ENCODE data around the gene SERPINH1.
"Not testable (repeated sequence)": the region's sequence is repeated elsewhere in the genome, so short reads cannot be mapped to it uniquely, and the experiment has no call there.

Gene SERPINH1

DNA sequence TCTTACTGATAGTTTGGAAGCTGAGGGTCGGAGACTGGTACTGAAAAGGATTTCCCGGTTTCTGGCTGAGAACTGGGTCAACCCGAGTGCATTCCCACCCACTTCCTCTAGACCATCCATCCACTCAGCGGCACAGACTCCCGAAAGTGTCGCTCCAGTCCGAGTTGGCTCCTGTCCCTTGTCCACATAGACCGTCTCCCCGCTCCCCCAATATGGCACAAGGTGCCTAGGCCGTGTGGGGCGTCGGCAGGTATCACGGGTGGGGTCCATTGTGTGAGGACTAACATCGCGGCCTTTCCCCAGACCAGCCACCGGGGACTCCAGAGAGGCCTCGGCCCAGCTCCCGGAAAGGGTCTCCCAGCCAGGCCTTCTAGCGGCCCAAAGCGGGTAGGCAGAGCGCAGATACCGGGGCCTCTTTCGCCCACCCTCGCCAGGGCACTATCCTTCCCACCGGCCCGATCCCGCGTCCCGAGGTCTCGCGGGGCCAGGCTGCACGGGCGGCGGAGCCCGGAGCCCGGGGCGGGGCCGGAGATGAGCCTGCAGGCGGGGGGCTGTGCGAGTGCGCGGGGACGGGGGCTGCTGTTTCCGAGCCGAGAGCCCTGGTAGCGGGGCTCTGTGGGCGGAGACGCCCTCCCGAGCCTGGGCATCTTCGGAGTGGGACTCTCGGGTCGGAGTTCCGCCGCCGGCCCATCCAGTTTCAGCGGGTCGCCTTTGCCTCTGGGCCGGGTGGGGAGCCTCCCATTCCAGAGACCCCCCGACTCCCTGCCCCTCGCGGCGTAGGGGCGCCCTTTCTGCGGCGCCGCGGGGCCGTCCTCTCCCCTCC, 21.1 kb downstream of the SERPINH1 start:
- in situ Hi-C loops (cut with HindIII; ENCODE audit: low pct_ligation_motif_present, low sequenced_read_pairs): no loop called here
- Histone ChIP-seq H3K27me3 (replicated peaks) (no peaks in the 10 kb centered on the region), H3K36me3 (replicated peaks) (no peaks in the 10 kb centered on the region), H3K4me3 (ENCODE audit: low read depth, low read length) (peak overlapping the region; percentile 65), H3K27ac (peak overlapping the region; percentile 42)
- TF ChIP-seq, protein P1, sequence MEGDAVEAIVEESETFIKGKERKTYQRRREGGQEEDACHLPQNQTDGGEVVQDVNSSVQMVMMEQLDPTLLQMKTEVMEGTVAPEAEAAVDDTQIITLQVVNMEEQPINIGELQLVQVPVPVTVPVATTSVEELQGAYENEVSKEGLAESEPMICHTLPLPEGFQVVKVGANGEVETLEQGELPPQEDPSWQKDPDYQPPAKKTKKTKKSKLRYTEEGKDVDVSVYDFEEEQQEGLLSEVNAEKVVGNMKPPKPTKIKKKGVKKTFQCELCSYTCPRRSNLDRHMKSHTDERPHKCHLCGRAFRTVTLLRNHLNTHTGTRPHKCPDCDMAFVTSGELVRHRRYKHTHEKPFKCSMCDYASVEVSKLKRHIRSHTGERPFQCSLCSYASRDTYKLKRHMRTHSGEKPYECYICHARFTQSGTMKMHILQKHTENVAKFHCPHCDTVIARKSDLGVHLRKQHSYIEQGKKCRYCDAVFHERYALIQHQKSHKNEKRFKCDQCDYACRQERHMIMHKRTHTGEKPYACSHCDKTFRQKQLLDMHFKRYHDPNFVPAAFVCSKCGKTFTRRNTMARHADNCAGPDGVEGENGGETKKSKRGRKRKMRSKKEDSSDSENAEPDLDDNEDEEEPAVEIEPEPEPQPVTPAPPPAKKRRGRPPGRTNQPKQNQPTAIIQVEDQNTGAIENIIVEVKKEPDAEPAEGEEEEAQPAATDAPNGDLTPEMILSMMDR (IDR thresholded peaks at IDR 0.05; ENCODE audit: low read depth, low read length, missing control alignments): peak; percentile 62
- peak; percentile 44 for DNase-seq

DNA sequence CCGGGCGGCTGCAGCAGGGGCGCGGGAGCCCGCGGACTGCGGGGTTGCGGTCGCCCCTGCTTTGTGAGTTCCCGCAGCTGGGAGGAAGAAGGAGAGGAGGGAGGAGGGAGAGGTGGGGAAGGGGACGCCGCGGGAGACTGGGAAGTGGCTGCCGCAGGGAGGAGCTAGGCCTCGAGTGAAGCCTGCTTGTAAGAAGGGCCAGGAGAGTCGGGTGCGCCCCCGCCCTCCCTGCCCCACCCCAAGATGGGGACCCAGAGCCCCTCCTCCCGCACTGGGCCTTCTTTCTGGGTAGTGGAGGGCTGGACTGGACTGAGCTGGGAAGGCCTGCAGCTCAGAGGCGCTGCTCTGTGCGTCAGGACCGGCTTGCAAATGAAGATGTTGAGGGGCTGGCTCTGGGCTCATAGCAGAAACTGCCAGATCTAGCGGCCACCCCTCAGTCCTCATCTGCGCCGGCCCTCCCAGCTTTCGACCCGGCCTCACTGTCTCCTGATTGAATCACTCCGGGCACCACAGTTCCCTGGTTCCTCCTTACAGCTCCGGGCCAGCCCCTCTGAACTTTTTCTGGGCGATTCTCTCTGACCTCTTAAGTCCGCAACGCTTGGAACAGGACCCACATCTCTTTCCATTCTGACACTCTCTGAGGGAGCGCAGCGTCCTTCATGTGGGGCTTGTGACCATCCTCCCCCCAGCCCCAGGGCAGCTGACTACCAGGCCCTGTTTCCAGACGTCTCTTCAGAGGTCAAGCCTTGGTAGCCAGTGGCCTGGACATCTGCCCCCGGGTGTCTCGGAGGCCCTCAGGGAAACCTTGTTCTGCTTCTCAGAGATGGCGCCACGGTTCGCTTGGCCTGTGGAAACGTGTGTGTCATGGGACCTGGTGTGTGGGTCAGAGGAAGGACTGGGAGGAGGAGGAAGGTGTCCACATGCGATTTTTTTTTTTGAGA, 21.9 kb downstream of the SERPINH1 start:
- no peak for DNase-seq
- Histone ChIP-seq H3K27me3 (replicated peaks) (no peaks in the 10 kb centered on the region), H3K36me3 (replicated peaks) (no peaks in the 10 kb centered on the region), H3K4me3 (ENCODE audit: low read depth, low read length) (peak overlapping the region; percentile 65), H3K27ac (peak overlapping the region; percentile 42)
- TF ChIP-seq, protein P1 (IDR thresholded peaks at IDR 0.05; ENCODE audit: low read depth, low read length, missing control alignments): no peak
- in situ Hi-C loops (cut with HindIII; ENCODE audit: low pct_ligation_motif_present, low sequenced_read_pairs): no loop called here

DNA sequence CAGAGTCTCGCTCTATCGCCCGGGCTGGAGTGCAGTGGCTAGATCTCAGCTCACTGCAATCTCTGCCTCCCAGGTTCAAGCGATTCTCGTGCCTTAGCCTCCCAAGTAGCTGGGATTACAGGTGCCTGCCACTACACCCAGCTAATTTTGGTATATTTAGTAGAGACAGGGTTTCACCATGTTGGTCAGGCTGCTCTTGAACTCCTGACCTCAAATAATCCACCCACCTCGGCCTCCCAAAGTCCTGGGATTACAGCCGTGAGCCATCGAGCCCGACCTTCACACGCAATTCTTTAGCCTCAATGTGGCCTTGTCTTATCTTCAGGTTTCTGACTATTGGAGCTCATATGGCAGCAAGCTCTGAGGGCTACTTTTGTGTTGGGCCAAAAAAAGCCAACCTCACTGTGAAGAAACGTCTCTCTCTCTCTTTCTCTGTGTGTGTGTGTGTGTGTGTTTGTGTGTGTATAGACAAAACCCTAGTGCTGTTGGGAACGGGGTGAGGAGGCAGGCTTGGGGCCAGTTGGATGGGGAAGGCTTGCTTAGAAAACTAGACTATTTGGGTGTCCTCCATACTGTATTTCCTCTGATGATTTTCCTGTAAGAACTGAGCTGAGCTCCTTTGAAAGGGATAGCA, 22.7 kb downstream of the SERPINH1 start:
- H3K36me3 ChIP-seq (replicated peaks); H3K27ac ChIP-seq; in situ Hi-C loops (cut with HindIII; ENCODE audit: low pct_ligation_motif_present, low sequenced_read_pairs); DNase-seq; H3K4me3 ChIP-seq (ENCODE audit: low read depth, low read length); H3K27me3 ChIP-seq (replicated peaks): not testable (repeated sequence)

DNA sequence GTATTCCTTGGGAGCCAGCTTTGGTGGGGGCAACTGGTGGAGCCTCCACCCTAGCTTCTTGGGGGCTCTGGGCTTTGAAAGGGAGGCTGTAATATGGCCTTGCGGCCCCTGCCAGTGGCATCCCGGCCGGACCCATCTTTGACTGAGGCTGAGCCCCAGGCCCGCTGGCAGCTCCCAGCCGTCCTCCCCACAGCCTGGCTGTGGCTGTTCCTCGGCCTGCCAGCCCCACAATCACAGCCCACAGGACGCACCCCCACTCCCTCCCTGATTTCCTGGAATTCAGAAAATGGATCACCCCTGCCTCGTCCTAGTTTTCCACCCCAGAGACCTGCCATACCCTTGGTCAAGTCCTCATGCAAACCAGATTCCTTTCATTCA, 23.2 kb downstream of the SERPINH1 start:
- no peaks in the 10 kb centered on the region for H3K27me3 ChIP-seq (replicated peaks)
- no peaks in the 10 kb centered on the region for H3K36me3 ChIP-seq (replicated peaks)
- H3K4me3 ChIP-seq (ENCODE audit: low read depth, low read length): no peak overlapping the region
- no peak for DNase-seq
- no peak overlapping the region for H3K27ac ChIP-seq
- in situ Hi-C loops (cut with HindIII; ENCODE audit: low pct_ligation_motif_present, low sequenced_read_pairs): no loop called here
- TF ChIP-seq, protein P1 (IDR thresholded peaks at IDR 0.05; ENCODE audit: low read depth, low read length, missing control alignments): no peak

DNA sequence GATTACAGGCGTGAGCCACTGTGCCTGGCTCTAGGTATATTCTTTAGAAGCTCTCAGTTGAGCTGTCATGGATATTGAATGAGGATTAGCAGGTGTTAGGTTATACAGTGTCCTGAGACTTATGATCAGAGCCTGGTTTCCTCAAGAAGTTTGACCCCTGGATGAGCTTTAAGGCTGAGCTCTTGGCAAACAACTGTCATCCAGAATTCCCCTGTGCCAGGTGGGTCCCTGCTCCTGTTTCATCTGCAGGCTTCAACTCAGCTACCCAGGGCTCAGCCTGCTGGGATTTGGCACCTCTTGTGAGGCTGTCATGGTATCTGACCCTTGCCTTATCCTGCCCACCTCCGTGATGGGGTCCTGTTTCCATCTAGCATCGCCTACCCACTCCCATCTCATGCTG, 24.3 kb downstream of the SERPINH1 start:
- no peaks in the 10 kb centered on the region for H3K27me3 ChIP-seq (replicated peaks)
- H3K36me3 ChIP-seq (replicated peaks): no peaks in the 10 kb centered on the region
- no peak overlapping the region for H3K27ac ChIP-seq
- in situ Hi-C loops (cut with HindIII; ENCODE audit: low pct_ligation_motif_present, low sequenced_read_pairs): no loop called here
- no peak for DNase-seq
- TF ChIP-seq, protein P1 (IDR thresholded peaks at IDR 0.05; ENCODE audit: low read depth, low read length, missing control alignments): no peak
- H3K4me3 ChIP-seq (ENCODE audit: low read depth, low read length): no peak overlapping the region

DNA sequence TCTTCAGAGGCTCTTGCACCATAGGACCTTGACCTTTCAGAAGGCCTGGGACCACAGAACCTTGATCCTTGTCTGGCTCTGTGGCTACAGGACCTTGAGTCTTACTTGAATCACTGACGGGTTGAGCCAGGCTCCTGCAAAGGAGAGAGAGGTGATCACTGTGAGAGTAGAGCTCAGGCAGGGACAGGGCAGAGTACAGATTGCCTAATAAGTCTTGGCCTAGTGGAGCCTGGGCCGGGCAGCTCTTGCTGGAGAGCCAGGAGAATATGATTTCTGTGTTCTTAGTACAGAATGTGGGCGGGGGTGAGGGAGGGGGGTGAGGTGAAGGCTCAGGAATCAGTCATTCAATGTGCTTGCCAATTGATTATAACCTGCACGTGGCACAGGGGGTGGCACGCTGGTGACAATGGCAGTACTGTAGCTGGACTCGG, 26.0 kb downstream of the SERPINH1 start:
- no peaks in the 10 kb centered on the region for H3K36me3 ChIP-seq (replicated peaks)
- TF ChIP-seq, protein P1 (IDR thresholded peaks at IDR 0.05; ENCODE audit: low read depth, low read length, missing control alignments): no peak
- H3K27ac ChIP-seq: no peak overlapping the region
- no peaks in the 10 kb centered on the region for H3K27me3 ChIP-seq (replicated peaks)
- in situ Hi-C loops (cut with HindIII; ENCODE audit: low pct_ligation_motif_present, low sequenced_read_pairs): no loop called here
- DNase-seq: no peak
- H3K4me3 ChIP-seq (ENCODE audit: low read depth, low read length): no peak overlapping the region

Data from brain microvascular endothelial cell (primary cell).